Measurements from ENCODE around the gene RIMBP2. TPM values are rescaled to one million over a fixed set of nuclear protein-coding genes. Genes with fewer than 3 reads are reported as not detected.

Gene RIMBP2
- total and polyA plus RNA-seq, 2 experiments from 2014 or later: 0.31 to 0.37 TPM

GRCh38 chr12:130424858-130425697, 291.0 kb downstream of the RIMBP2 start:
- Mint-ChIP-seq H3K9me3 (peaks cover 94% of the 10 kb centered on the region), H3K27me3 (ENCODE audit: insufficient read depth, low read depth, poor library complexity) (peaks cover 5% of the 10 kb centered on the region), H3K4me3 (no peak overlapping the region), H3K36me3 (ENCODE audit: low read depth) (peaks cover 36% of the 10 kb centered on the region), H3K27ac (no peak overlapping the region), H3K4me1 (no peaks in the 10 kb centered on the region; the same call in 2 of the 3 replicates)
- H3K4me3 ChIP-seq: no peak overlapping the region
- no peaks in the 10 kb centered on the region for H3K27me3 ChIP-seq (ENCODE audit: insufficient read depth)
- no peaks in the 10 kb centered on the region for H4K20me1 ChIP-seq (replicated peaks; ENCODE audit: insufficient read depth)
- no peak overlapping the region for H3K27ac ChIP-seq (ENCODE audit: low read depth)
- H3K4me1 ChIP-seq (ENCODE audit: insufficient read depth): no peaks in the 10 kb centered on the region
- no peak for DNase-seq (ENCODE audit: low spot score)
- TF ChIP-seq EZH2phosphoT487 (IDR thresholded peaks at IDR 0.05; ENCODE audit: unreplicated experiment): no peak
- TF ChIP-seq STAT1 (IDR thresholded peaks at IDR 0.05; ENCODE audit: unreplicated experiment): no peak
- TF ChIP-seq CTCF (conservative IDR thresholded peaks at IDR 0.05; ENCODE audit: low read depth in 2 of 2): no peak
- no peak for TF ChIP-seq NANOG (IDR thresholded peaks at IDR 0.05; ENCODE audit: borderline replicate concordance)
- TF ChIP-seq REST (IDR thresholded peaks at IDR 0.05; ENCODE audit: unreplicated experiment): no peak
- no peak for TF ChIP-seq JUNB (IDR thresholded peaks at IDR 0.05; ENCODE audit: unreplicated experiment)
- TF ChIP-seq ZNF114 (CRISPR knock-in tag; IDR thresholded peaks at IDR 0.05): no peak
- no peak for TF ChIP-seq EZH2 (IDR thresholded peaks at IDR 0.05; ENCODE audit: low read depth, unreplicated experiment)
- TF ChIP-seq ZNF331 (CRISPR knock-in tag; IDR thresholded peaks at IDR 0.05; ENCODE audit: low read depth): no peak
- TF ChIP-seq ZNF462 (CRISPR knock-in tag; IDR thresholded peaks at IDR 0.05): no peak
- no peak for TF ChIP-seq POLR2AphosphoS5 (IDR thresholded peaks at IDR 0.05; ENCODE audit: low read depth)
- TF ChIP-seq ETS1 (IDR thresholded peaks at IDR 0.05): no peak
- no peak for TF ChIP-seq CREB1 (CRISPR knock-in tag; IDR thresholded peaks at IDR 0.05; ENCODE audit: low read depth)
- no peaks in the 10 kb centered on the region for H3K79me2 ChIP-seq (replicated peaks; ENCODE audit: insufficient read depth)
- H3K4me2 ChIP-seq: no peak overlapping the region
- no peaks in the 10 kb centered on the region for H3K36me3 ChIP-seq (ENCODE audit: insufficient read depth)
- ATAC-seq: no peak
- no peaks in the 10 kb centered on the region for H3F3A ChIP-seq (replicated peaks; ENCODE audit: low read depth)
- H2AFZ ChIP-seq: no peak overlapping the region
- no peaks in the 10 kb centered on the region for H3K9me2 ChIP-seq (ENCODE audit: insufficient read depth)
